Measurements from ENCODE around the gene KIAA0586. TPM values are rescaled to one million over a fixed set of nuclear protein-coding genes. Genes with fewer than 3 reads are reported as not detected.

KIAA0586 gene
- total and polyA plus RNA-seq, 10 of the 15 experiments (the other 5 are each of a cell fraction or from before 2014, with no cell fraction given) = 7.1 to 27.6 (median 19.1) TPM

DNA sequence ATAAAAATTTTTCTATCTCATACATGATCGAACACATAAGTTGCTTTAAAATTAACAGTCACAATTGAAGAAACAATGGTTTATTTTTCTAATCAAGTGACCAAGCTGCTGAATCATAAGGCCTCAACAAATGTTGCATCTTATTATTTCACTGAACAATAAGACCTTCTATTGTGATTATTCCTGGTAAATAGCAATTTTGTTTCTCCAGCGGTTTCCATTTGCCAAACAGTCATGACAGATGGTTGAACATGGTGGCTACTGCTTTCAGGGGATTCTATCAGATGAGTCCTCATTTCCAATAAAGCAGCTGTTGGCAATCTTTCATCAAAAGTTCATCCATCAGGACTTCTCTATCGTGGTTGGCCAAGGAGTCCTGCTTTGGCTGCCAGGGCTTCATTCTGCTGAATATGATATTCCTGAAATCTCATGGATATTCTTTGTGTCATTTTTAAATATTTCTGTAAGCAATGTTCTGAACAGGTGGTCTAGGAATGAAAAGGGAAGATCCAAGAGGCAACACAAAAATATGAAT, 18.8 kb upstream of the KIAA0586 start (continued):
- no peak for TF ChIP-seq TAF1 (IDR thresholded peaks at IDR 0.05; ENCODE audit: borderline replicate concordance, low read depth, low read length)
- TF ChIP-seq CBX5 (IDR thresholded peaks at IDR 0.05; ENCODE audit: low read depth) = no peak

DNA sequence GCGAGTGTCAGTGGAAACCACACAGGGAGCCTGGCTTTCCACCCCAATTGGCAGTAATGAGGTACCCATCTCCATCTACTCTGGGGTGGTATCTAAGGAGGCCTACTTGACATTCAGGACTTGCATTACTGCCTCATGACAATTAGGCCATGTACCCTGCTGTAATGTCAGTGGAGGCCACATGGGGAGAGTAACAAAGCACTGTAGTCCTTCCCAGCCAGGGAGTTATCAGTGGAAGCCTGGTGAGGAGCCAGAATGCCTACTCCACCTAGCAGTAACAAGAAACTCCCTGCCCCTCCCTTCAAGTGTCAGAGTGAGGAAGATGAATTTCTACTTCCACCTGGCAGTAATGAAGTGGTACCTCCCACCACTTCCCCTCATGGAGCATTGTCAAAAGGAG, 12.7 kb upstream of the KIAA0586 start:
- in situ Hi-C loops (cut with MboI) (no loop called here), intact Hi-C loops (cut with micrococcal nuclease; ENCODE audit: unreplicated experiment) (no loop called here)
- H3K4me2 ChIP-seq (ENCODE audit: control insufficient read depth, insufficient read depth) = peak overlapping the region; percentile 35; the same call in 1 of the 2 replicates
- H4K20me1 ChIP-seq (ENCODE audit: control insufficient read depth, insufficient read depth) = no peaks in the 10 kb centered on the region; the same call in 1 of the 2 replicates
- TSS peak; percentile 13 for BruUV-seq (replicated peaks)
- SMC1A ChIA-PET (ENCODE audit: uncharacterized antibody, unreplicated experiment) = no interaction called here
- POLR2A ChIA-PET = no interaction called here
- no peak for TF ChIP-seq NR2C1 (IDR thresholded peaks at IDR 0.05)
- no peak for TF ChIP-seq FOXM1 (IDR thresholded peaks at IDR 0.05; ENCODE audit: low read depth, low read length)
- no peak for TF ChIP-seq RCOR1 (conservative IDR thresholded peaks at IDR 0.05; ENCODE audit: low read depth, low read length)
- no peak for TF ChIP-seq FOS (IDR thresholded peaks at IDR 0.05; ENCODE audit: borderline replicate concordance, extremely low read depth, insufficient read length)
- no peak for TF ChIP-seq BRCA1 (IDR thresholded peaks at IDR 0.05; ENCODE audit: low read depth, low read length)
- no peak for TF ChIP-seq POLR2AphosphoS5 (IDR thresholded peaks at IDR 0.05; ENCODE audit: low read length)
- no peak for TF ChIP-seq TAF1 (IDR thresholded peaks at IDR 0.05; ENCODE audit: borderline replicate concordance, low read depth, low read length)
- TF ChIP-seq HSF1 (IDR thresholded peaks at IDR 0.05; ENCODE audit: low read depth, low read length) = no peak
- TF ChIP-seq, protein P1, sequence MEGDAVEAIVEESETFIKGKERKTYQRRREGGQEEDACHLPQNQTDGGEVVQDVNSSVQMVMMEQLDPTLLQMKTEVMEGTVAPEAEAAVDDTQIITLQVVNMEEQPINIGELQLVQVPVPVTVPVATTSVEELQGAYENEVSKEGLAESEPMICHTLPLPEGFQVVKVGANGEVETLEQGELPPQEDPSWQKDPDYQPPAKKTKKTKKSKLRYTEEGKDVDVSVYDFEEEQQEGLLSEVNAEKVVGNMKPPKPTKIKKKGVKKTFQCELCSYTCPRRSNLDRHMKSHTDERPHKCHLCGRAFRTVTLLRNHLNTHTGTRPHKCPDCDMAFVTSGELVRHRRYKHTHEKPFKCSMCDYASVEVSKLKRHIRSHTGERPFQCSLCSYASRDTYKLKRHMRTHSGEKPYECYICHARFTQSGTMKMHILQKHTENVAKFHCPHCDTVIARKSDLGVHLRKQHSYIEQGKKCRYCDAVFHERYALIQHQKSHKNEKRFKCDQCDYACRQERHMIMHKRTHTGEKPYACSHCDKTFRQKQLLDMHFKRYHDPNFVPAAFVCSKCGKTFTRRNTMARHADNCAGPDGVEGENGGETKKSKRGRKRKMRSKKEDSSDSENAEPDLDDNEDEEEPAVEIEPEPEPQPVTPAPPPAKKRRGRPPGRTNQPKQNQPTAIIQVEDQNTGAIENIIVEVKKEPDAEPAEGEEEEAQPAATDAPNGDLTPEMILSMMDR (IDR thresholded peaks at IDR 0.05 in 2 of 3, conservative IDR thresholded peaks at IDR 0.05 in 1 of 3; ENCODE audit: control insufficient read depth in 2 of 3, extremely low read depth in 1 of 3, insufficient read depth in 1 of 3, low read depth in 3 of 3, low read length in 3 of 3) = 0 out of 6 replicates have a peak, but pooled peaks of 2 of the 3 experiments have one; percentile 7 to 15
- H3K27me3 ChIP-seq (replicated peaks in 1 of 2; ENCODE audit: control insufficient read depth in 2 of 2, insufficient read depth in 2 of 2, low read length in 1 of 2) = no peaks in the 10 kb centered on the region
- no peaks in the 10 kb centered on the region for H3K4me1 ChIP-seq (ENCODE audit: control insufficient read depth, insufficient read depth, low read length)
- peaks cover 3% of the 10 kb centered on the region; the same call in 2 of the 3 replicates for H3K9me3 ChIP-seq (replicated peaks; ENCODE audit: control insufficient read depth, insufficient read depth, low read length)
- H3K27ac ChIP-seq (ENCODE audit: control insufficient read depth, insufficient read depth) = no peak overlapping the region
- CTCF ChIA-PET = no interaction called here
- DNase-seq (ENCODE audit: low read depth, low spot score) (no peak), FAIRE-seq (peak; percentile 27), ATAC-seq (peak; percentile 75)
- peaks cover 6 to 16% of the 10 kb centered on the region in 2 experiments for H3K36me3 ChIP-seq (ENCODE audit: control insufficient read depth in 2 of 2, insufficient read depth in 2 of 2, low read length in 1 of 2)
- RAD21 ChIA-PET (ENCODE audit: unreplicated experiment) = no interaction called here
- no peak overlapping the region for H3K9ac ChIP-seq (ENCODE audit: control insufficient read depth, insufficient read depth, low read length)
- WGBS (ENCODE audit: insufficient coverage, insufficient replicate concordance, low lambda C conversion rate, missing lambda C conversion rate) = 31% methylated on average over 1 of the region's 1 CpG
- peaks cover 4% of the 10 kb centered on the region for H3K79me2 ChIP-seq (ENCODE audit: control insufficient read depth, insufficient read depth, low read length)
- H2AFZ ChIP-seq (ENCODE audit: control insufficient read depth, low read depth, low read length) = no peak overlapping the region
- H3K4me3 ChIP-seq = no peak overlapping the region

All from GM12878 (cell line).